H9 (cell line): ENCODE data around the gene TATDN2. TPM values are rescaled to one million over a fixed set of nuclear protein-coding genes. Genes with fewer than 3 reads are reported as not detected.
A peak's percentile ranks its signal among the peaks of the same experiment; 100 is the strongest.

Experiments used
- DNase-seq: peaks from one replicate; pipeline ENCODE4 v3.0.0-alpha.2; 2017
- H2AFZ ChIP-seq: one replicate; pipeline ENCODE4 v1.6.1; 2013; ENCODE audit warnings: mild to moderate bottlenecking, low read length, control low read depth, moderate library complexity
- H2AK5ac ChIP-seq: 2 replicates; pipeline ENCODE4 v1.6.1; 2013; ENCODE audit warnings: low read length, control low read depth, mixed read lengths; ENCODE audit not compliant: insufficient read length
- H2BK120ac ChIP-seq: one replicate; pipeline ENCODE4 v1.6.1; 2013; ENCODE audit warnings: low read depth, mild to moderate bottlenecking, low read length, control low read depth, inconsistent platforms; ENCODE audit not compliant: poor library complexity, severe bottlenecking
- H2BK12ac ChIP-seq: 2 replicates; pipeline ENCODE4 v1.6.1; 2013; ENCODE audit warnings: low read length, control low read depth, mixed read lengths, low read depth; ENCODE audit not compliant: insufficient read length
- H2BK15ac ChIP-seq: 2 replicates; pipeline ENCODE4 v1.6.1; 2013; ENCODE audit warnings: low read depth, low read length, control low read depth
- H2BK20ac ChIP-seq: one replicate; pipeline ENCODE4 v1.6.1; 2013; ENCODE audit warnings: low read depth, mild to moderate bottlenecking, low read length, control low read depth, inconsistent platforms; ENCODE audit not compliant: poor library complexity, severe bottlenecking
- H2BK5ac ChIP-seq: 2 replicates; pipeline ENCODE4 v1.6.1; 2013; ENCODE audit warnings: low read length, control low read depth, mixed read lengths; ENCODE audit not compliant: insufficient read length
- H3K14ac ChIP-seq: 2 replicates; pipeline ENCODE4 v1.6.1; 2013; ENCODE audit warnings: low read length, control low read depth; ENCODE audit not compliant: insufficient read depth
- H3K18ac ChIP-seq: 2 replicates; pipeline ENCODE4 v1.6.1; 2013; ENCODE audit warnings: low read depth, mild to moderate bottlenecking, mixed read lengths, low read length, control low read depth; ENCODE audit not compliant: insufficient read length
- H3K23ac ChIP-seq: 2 replicates; pipeline ENCODE4 v1.6.1; 2013; ENCODE audit warnings: low read length, control low read depth, mixed read lengths, low read depth; ENCODE audit not compliant: insufficient read length
- H3K23me2 ChIP-seq: 2 replicates; pipeline ENCODE4 v1.6.1; 2013; ENCODE audit warnings: low read depth, mild to moderate bottlenecking, mixed read lengths, low read length, control low read depth; ENCODE audit not compliant: insufficient read length, poor library complexity, severe bottlenecking
- H3K27ac ChIP-seq: 2 replicates; pipeline ENCODE4 v1.5.1; 2013; ENCODE audit warnings: low read length, control low read depth, mixed read lengths, low read depth; ENCODE audit not compliant: insufficient read length
- H3K27me3 ChIP-seq: 2 replicates; pipeline ENCODE4 v1.6.1; 2013; ENCODE audit warnings: low read length, control low read depth, inconsistent platforms; ENCODE audit not compliant: insufficient read depth
- H3K4ac ChIP-seq: 2 replicates; pipeline ENCODE4 v1.6.1; 2013; ENCODE audit warnings: low read depth, mild to moderate bottlenecking, control low read depth, inconsistent platforms, low read length, moderate library complexity
- H3K4me1 ChIP-seq: 2 replicates; pipeline ENCODE4 v1.6.1; 2013; ENCODE audit warnings: low read length, control low read depth, inconsistent platforms; ENCODE audit not compliant: insufficient read depth
- H3K4me2 ChIP-seq: 2 replicates; pipeline ENCODE4 v1.6.1; 2013; ENCODE audit warnings: low read length, control low read depth, mixed read lengths; ENCODE audit not compliant: insufficient read length, insufficient read depth
- H3K56ac ChIP-seq: 2 replicates; pipeline ENCODE4 v1.6.1; 2013; ENCODE audit warnings: low read depth, mild to moderate bottlenecking, mixed read lengths, low read length, control low read depth; ENCODE audit not compliant: insufficient read length
- H3K79me1 ChIP-seq: 2 replicates; pipeline ENCODE4 v1.6.1; 2013; ENCODE audit warnings: low read depth, mild to moderate bottlenecking, moderate library complexity, low read length, control low read depth, inconsistent platforms; ENCODE audit not compliant: insufficient read depth, poor library complexity, severe bottlenecking
- H3K79me2 ChIP-seq: 2 replicates; pipeline ENCODE4 v1.6.1; 2013; ENCODE audit warnings: low read length, control low read depth, inconsistent platforms; ENCODE audit not compliant: insufficient read depth
- H3K9ac ChIP-seq: 2 replicates; pipeline ENCODE4 v1.6.1; 2013; ENCODE audit warnings: low read length, control low read depth, mixed read lengths; ENCODE audit not compliant: insufficient read length; ENCODE audit errors: extremely low read depth
- H3K9me3 ChIP-seq: one replicate; pipeline ENCODE4 v1.6.1; 2013; ENCODE audit warnings: low read depth, low read length, inconsistent platforms; ENCODE audit not compliant: control insufficient read depth
- H3T11ph ChIP-seq: one replicate; pipeline ENCODE4 v1.6.1; 2013; ENCODE audit warnings: mild to moderate bottlenecking, low read length, control low read depth, inconsistent platforms
- H4K20me1 ChIP-seq: one replicate; pipeline ENCODE4 v1.6.1; 2013; ENCODE audit not compliant: control insufficient read depth, insufficient read length, insufficient read depth
- H4K5ac ChIP-seq: 2 replicates; pipeline ENCODE4 v1.6.1; 2013; ENCODE audit warnings: low read depth, mild to moderate bottlenecking, mixed read lengths, low read length, control low read depth; ENCODE audit not compliant: insufficient read length
- H4K8ac ChIP-seq: replicated peaks from 2 replicates; pipeline ENCODE4 v1.6.1; 2013; ENCODE audit warnings: low read length, control low read depth, mixed read lengths, low read depth; ENCODE audit not compliant: insufficient read length
- H4K91ac ChIP-seq: 2 replicates; pipeline ENCODE4 v1.6.1; 2013; ENCODE audit warnings: low read depth, mild to moderate bottlenecking, moderate library complexity, mixed read lengths, low read length, control low read depth; ENCODE audit not compliant: insufficient read length
- H3K27ac Mint-ChIP-seq, 3 experiments: 2 replicates in 2 of 3; 3 replicates in 1 of 3; pipeline ENCODE4 v1.8.0; 2020 to 2021; ENCODE audit warnings: mixed read lengths in 3 of 3, mild to moderate bottlenecking in 1 of 3, moderate library complexity in 1 of 3
- H3K27me3 Mint-ChIP-seq: 2 replicates; pipeline ENCODE4 v1.8.0; 2021; ENCODE audit warnings: low read depth, mild to moderate bottlenecking, moderate library complexity, mixed read lengths
- H3K36me3 Mint-ChIP-seq, 3 experiments: 2 replicates in 2 of 3; 3 replicates in 1 of 3; pipeline ENCODE4 v1.8.0; 2020 to 2021; ENCODE audit warnings: low read depth in 3 of 3, mixed read lengths in 3 of 3; ENCODE audit not compliant: insufficient read depth in 1 of 3
- H3K4me1 Mint-ChIP-seq, 2 experiments: 2 replicates each; pipeline ENCODE4 v1.8.0; 2020; ENCODE audit warnings: mixed read lengths in 2 of 2
- H3K4me3 Mint-ChIP-seq, 2 experiments: 2 replicates in 1 of 2; 3 replicates in 1 of 2; pipeline ENCODE4 v1.8.0; 2020 to 2021; ENCODE audit warnings: mild to moderate bottlenecking in 2 of 2, mixed read lengths in 2 of 2, moderate library complexity in 1 of 2
- H3K9me3 Mint-ChIP-seq, 2 experiments: 2 replicates in 1 of 2; 3 replicates in 1 of 2; pipeline ENCODE4 v1.8.0; 2020; ENCODE audit warnings: mild to moderate bottlenecking in 2 of 2, mixed read lengths in 2 of 2, moderate library complexity in 1 of 2
- WGBS: extraction: QIAGEN DNeasy Blood & Tissue Kit; methylation state at CpG from one replicate; pipeline ENCODE4 v1.1.7; 2013; ENCODE audit warnings: missing lambda C conversion rate, low lambda C conversion rate, mixed read lengths; ENCODE audit not compliant: insufficient read length; ENCODE audit errors: extremely low coverage; 5-methylcytosine and 5-hydroxymethylcytosine counted together
- total RNA-seq: library from RNA; stranded (reverse); gene quantifications from 2 replicates; pipeline ENCODE4 v1.2.1, GENCODE V29; 2021
- TF ChIP-seq, protein P1 (sequence below): fragments of 200-600 bp; sonication (generic); conservative IDR thresholded peaks from 3 replicates; pipeline ENCODE4 v1.8.0; 2021; ENCODE audit warnings: antibody characterized with exemption, mild to moderate bottlenecking

TATDN2 gene
- total RNA-seq, 1 experiment from 2014 or later, result 34.4 TPM

DNA sequence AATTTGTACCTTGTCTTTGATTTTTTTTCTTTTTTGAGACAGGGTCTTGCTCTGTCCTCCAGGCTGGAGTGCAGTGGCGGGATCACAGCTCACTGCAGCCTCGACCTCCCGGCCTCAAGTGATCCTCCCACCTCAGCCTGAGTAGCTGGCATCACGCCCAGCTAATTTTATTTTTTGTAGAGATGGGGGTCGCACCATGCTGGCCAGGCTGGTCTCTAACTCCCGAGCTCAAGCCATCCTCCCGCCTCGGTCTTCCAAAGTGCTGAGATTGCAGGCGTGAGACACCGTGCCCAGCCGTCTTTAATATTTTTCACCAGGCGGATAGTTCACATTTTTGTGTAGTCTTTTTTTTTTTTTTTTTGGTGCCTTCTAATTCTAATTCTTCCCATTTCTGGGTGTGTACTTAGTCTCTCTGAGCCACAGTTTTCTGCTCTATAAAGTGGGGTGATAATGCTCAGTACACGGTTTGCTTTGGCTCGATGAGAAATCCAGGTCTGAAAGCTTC is 528 bp upstream of the TATDN2 start:
- no peak overlapping the region for H3K27ac ChIP-seq
- peak overlapping the region; percentile 67 to 83 for H3K4me3 Mint-ChIP-seq
- H3K14ac ChIP-seq, result no peak overlapping the region
- no peaks in the 10 kb centered on the region for H3K27me3 ChIP-seq
- peaks cover 17% of the 10 kb centered on the region for H3K27me3 Mint-ChIP-seq
- WGBS, result no CpG with 5 or more reads among the region's 14 CpGs
- H3K4ac ChIP-seq, result no peak overlapping the region
- H4K5ac ChIP-seq, result no peak overlapping the region
- no peak overlapping the region for H2BK5ac ChIP-seq
- peaks cover 8% of the 10 kb centered on the region; the same call in 1 of the 2 replicates for H3K79me2 ChIP-seq
- H4K8ac ChIP-seq, result no peak overlapping the region
- peaks cover 3% of the 10 kb centered on the region; the same call in 1 of the 2 replicates for H3K4me1 ChIP-seq
- no peaks in the 10 kb centered on the region for H3K9me3 ChIP-seq
- H3K4me1 Mint-ChIP-seq, result peaks cover 24 to 26% of the 10 kb centered on the region in 2 experiments
- no peak overlapping the region for H2BK12ac ChIP-seq
- peak overlapping the region; percentile 47 to 94 (median 55); a peak in 4 of 7 replicates for H3K27ac Mint-ChIP-seq
- peaks cover 13% of the 10 kb centered on the region for H3K23me2 ChIP-seq
- TF ChIP-seq, protein P1, sequence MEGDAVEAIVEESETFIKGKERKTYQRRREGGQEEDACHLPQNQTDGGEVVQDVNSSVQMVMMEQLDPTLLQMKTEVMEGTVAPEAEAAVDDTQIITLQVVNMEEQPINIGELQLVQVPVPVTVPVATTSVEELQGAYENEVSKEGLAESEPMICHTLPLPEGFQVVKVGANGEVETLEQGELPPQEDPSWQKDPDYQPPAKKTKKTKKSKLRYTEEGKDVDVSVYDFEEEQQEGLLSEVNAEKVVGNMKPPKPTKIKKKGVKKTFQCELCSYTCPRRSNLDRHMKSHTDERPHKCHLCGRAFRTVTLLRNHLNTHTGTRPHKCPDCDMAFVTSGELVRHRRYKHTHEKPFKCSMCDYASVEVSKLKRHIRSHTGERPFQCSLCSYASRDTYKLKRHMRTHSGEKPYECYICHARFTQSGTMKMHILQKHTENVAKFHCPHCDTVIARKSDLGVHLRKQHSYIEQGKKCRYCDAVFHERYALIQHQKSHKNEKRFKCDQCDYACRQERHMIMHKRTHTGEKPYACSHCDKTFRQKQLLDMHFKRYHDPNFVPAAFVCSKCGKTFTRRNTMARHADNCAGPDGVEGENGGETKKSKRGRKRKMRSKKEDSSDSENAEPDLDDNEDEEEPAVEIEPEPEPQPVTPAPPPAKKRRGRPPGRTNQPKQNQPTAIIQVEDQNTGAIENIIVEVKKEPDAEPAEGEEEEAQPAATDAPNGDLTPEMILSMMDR, result no peak
- no peak overlapping the region for H4K91ac ChIP-seq
- no peak overlapping the region for H2AFZ ChIP-seq
- H3K79me1 ChIP-seq, result no peaks in the 10 kb centered on the region
- H2BK15ac ChIP-seq, result no peak overlapping the region
- no peak overlapping the region for H3K18ac ChIP-seq
- peaks cover 33 to 34% of the 10 kb centered on the region in 2 experiments for H3K9me3 Mint-ChIP-seq
- H3K9ac ChIP-seq, result no peak overlapping the region
- H3K23ac ChIP-seq, result no peak overlapping the region
- H2BK20ac ChIP-seq, result no peak overlapping the region
- H3K36me3 Mint-ChIP-seq, result peaks cover 27 to 46% (median 36%) of the 10 kb centered on the region in 3 experiments; a peak in 6 of 7 replicates
- H2AK5ac ChIP-seq, result no peak overlapping the region
- H3T11ph ChIP-seq, result no peak overlapping the region
- H3K4me2 ChIP-seq, result peak overlapping the region; percentile 43
- no peak overlapping the region for H3K56ac ChIP-seq
- DNase-seq, result no peak
- H2BK120ac ChIP-seq, result no peak overlapping the region
- no peaks in the 10 kb centered on the region for H4K20me1 ChIP-seq
